ENCODE data around the gene SIX1. TPM values are rescaled to one million over a fixed set of nuclear protein-coding genes. Genes with fewer than 3 reads are reported as not detected.

SIX1 gene
- total RNA-seq, 2 donors from 2014 or later = 0.13 TPM; not detected in 1

DNA sequence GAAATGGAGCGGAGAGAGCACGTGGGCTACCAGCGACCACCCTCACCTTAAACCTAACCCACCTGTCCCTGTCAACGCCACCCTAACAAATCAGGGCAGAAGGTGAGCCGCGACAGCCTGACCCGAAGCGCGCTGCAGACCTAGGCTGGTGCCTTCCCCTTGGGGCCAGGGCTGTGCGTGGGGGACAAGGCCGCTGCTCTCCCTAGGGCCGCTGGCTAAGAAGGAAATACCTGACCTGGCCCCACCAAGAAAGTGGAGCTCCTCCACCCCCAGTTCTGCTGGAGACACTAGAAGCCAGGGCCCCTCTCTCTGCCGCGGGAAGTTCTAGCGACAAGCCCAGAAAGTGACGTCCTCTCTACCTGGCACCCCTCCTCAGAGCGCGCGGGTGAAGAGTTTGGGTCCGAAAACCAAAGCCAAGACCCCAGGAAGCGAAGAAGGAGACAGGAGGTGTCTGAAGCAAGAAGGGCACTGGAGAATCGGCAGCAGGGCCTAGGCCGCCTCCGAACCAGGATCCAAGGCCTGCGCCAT is 7.5 kb downstream of the SIX1 start:
- Histone ChIP-seq H3K4me3 (ENCODE audit: low read length) (no peak overlapping the region), H3K9ac (ENCODE audit: extremely low read depth, low read length, poor library complexity, severe bottlenecking) (no peak overlapping the region), H3K9me3 (ENCODE audit: control insufficient read depth, low read length) (no peaks in the 10 kb centered on the region), H3K36me3 (ENCODE audit: control insufficient read depth, insufficient read depth, low read length) (no peaks in the 10 kb centered on the region), H3K4me1 (ENCODE audit: control insufficient read depth, insufficient read depth, low read length) (peaks cover 21% of the 10 kb centered on the region), H3K27ac (ENCODE audit: low read depth, low read length) (no peak overlapping the region), H3K27me3 (ENCODE audit: control insufficient read depth, insufficient read depth, low read length, poor library complexity, severe bottlenecking) (peaks cover 100% of the 10 kb centered on the region)
- Mint-ChIP-seq H3K9me3 (no peaks in the 10 kb centered on the region), H3K36me3 (ENCODE audit: low read depth) (no peaks in the 10 kb centered on the region), H3K27ac (no peak overlapping the region), H3K27me3 (ENCODE audit: insufficient read depth) (peaks cover 100% of the 10 kb centered on the region), H3K4me3 (peak overlapping the region; percentile 22), H3K4me1 (peaks cover 65% of the 10 kb centered on the region)
- TF ChIP-seq, protein P1, sequence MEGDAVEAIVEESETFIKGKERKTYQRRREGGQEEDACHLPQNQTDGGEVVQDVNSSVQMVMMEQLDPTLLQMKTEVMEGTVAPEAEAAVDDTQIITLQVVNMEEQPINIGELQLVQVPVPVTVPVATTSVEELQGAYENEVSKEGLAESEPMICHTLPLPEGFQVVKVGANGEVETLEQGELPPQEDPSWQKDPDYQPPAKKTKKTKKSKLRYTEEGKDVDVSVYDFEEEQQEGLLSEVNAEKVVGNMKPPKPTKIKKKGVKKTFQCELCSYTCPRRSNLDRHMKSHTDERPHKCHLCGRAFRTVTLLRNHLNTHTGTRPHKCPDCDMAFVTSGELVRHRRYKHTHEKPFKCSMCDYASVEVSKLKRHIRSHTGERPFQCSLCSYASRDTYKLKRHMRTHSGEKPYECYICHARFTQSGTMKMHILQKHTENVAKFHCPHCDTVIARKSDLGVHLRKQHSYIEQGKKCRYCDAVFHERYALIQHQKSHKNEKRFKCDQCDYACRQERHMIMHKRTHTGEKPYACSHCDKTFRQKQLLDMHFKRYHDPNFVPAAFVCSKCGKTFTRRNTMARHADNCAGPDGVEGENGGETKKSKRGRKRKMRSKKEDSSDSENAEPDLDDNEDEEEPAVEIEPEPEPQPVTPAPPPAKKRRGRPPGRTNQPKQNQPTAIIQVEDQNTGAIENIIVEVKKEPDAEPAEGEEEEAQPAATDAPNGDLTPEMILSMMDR (conservative IDR thresholded peaks at IDR 0.05) = no peak
- DNase-seq = no peak
- 8 to 27% methylated on average over 3 to 25 of the region's 25 CpGs for WGBS, 2 experiments (ENCODE audit: insufficient coverage in 1 of 2, insufficient read length in 1 of 2)

DNA sequence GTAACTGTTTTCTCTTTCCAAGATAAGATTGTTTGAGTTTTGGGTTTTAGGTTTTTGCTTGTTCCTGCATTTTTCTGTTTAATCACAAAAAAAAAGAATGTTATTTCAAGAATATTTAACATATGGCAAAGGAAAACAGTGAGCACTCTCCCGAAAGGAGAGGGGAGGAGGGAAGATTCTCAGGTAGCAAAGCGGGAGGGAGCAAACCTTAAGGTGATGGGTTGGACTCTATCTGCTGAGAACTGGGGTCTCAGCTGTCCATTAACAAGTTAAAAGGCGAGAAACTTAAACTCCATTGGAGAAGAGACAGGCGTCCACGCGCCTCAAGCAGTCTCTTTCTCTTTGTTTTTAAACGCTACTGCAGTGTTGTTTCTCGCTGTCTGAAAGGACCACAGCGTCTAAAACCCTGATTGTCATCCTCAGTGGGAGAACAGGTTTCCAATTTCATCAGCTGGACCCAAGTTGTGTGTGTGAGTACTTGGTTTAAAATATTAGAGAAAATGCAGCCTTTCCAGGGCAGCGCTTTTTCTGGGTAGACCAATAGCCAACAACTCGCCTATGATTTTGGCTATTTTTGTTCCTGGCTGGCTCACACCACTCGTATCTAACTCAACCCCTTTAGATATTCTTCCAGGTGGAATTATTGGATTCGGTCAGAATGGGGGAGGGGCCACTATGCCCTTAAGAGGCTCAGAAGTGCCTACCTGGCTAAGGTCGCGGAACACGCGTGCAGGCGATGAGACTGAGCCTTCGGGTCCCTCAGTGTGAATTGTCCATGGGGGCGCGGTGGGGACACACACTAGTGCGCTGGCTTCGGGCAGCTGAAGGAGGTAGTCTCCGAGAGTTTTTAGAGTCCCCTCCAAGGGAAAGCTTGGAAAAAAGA is 8.2 kb downstream of the SIX1 start:
- Mint-ChIP-seq H3K9me3 (no peaks in the 10 kb centered on the region), H3K36me3 (ENCODE audit: low read depth) (no peaks in the 10 kb centered on the region), H3K4me3 (peak overlapping the region; percentile 22), H3K4me1 (peaks cover 61% of the 10 kb centered on the region), H3K27me3 (ENCODE audit: insufficient read depth) (peaks cover 100% of the 10 kb centered on the region), H3K27ac (no peak overlapping the region)
- Histone ChIP-seq H3K27ac (ENCODE audit: low read depth, low read length) (no peak overlapping the region), H3K4me1 (ENCODE audit: control insufficient read depth, insufficient read depth, low read length) (peaks cover 21% of the 10 kb centered on the region), H3K9me3 (ENCODE audit: control insufficient read depth, low read length) (no peaks in the 10 kb centered on the region), H3K9ac (ENCODE audit: extremely low read depth, low read length, poor library complexity, severe bottlenecking) (no peak overlapping the region), H3K4me3 (ENCODE audit: low read length) (no peak overlapping the region), H3K27me3 (ENCODE audit: control insufficient read depth, insufficient read depth, low read length, poor library complexity, severe bottlenecking) (peaks cover 100% of the 10 kb centered on the region), H3K36me3 (ENCODE audit: control insufficient read depth, insufficient read depth, low read length) (no peaks in the 10 kb centered on the region)
- WGBS, 2 experiments (ENCODE audit: insufficient coverage in 1 of 2, insufficient read length in 1 of 2) = 5 to 8% methylated on average over 7 to 24 of the region's 24 CpGs
- TF ChIP-seq, protein P1 (conservative IDR thresholded peaks at IDR 0.05) = no peak
- peak; percentile 47 for DNase-seq

DNA sequence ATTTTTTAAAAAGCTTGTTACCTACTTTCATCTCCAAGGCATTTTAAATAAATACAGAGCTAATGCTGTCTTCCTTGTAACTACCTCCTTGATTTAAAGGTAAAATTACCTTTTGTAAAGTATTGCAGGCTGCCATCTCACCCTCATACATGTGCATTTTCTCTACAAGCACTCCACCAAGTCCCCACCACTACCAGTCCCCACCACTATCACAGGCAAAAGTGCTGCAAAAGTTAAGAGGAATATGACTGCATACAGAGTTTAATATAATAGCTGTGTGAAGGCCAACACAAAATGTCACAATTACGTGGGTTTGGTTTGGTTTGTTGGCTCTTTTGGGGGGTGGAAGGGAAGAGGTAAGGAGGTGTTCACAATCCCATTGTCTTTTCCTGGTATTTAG is 9.6 kb downstream of the SIX1 start:
- DNase-seq = no peak
- no peaks in the 10 kb centered on the region for H3K36me3 ChIP-seq (ENCODE audit: control insufficient read depth, insufficient read depth, low read length)
- no peaks in the 10 kb centered on the region for H3K9me3 ChIP-seq (ENCODE audit: control insufficient read depth, low read length)
- no peak overlapping the region for H3K4me3 Mint-ChIP-seq
- H3K4me3 ChIP-seq (ENCODE audit: low read length) = no peak overlapping the region
- TF ChIP-seq, protein P1 (conservative IDR thresholded peaks at IDR 0.05) = no peak
- peaks cover 51% of the 10 kb centered on the region for H3K4me1 Mint-ChIP-seq
- no peaks in the 10 kb centered on the region for H3K9me3 Mint-ChIP-seq
- peaks cover 100% of the 10 kb centered on the region for H3K27me3 ChIP-seq (ENCODE audit: control insufficient read depth, insufficient read depth, low read length, poor library complexity, severe bottlenecking)
- no peak overlapping the region for H3K27ac ChIP-seq (ENCODE audit: low read depth, low read length)
- peaks cover 21% of the 10 kb centered on the region for H3K4me1 ChIP-seq (ENCODE audit: control insufficient read depth, insufficient read depth, low read length)
- H3K27ac Mint-ChIP-seq = no peak overlapping the region
- 0% methylated on average over 1 of the region's 1 CpG; no CpG with 5 or more reads in 1 of the 2 experiments for WGBS, 2 experiments (ENCODE audit: insufficient coverage in 1 of 2, insufficient read length in 1 of 2)
- H3K9ac ChIP-seq (ENCODE audit: extremely low read depth, low read length, poor library complexity, severe bottlenecking) = no peak overlapping the region
- peaks cover 100% of the 10 kb centered on the region for H3K27me3 Mint-ChIP-seq (ENCODE audit: insufficient read depth)
- H3K36me3 Mint-ChIP-seq (ENCODE audit: low read depth) = no peaks in the 10 kb centered on the region

Measured in endodermal cell (in vitro differentiated cells).